SH-SY5Y (cell line): ENCODE measurements around the gene HS6ST3.

Experiments used
- GATA2 ChIP-seq: IDR thresholded peaks from 2 replicates; pipeline ENCODE4 v1.6.1; 2011; ENCODE audit warnings: mild to moderate bottlenecking, low read depth, low read length
- GATA3 ChIP-seq: IDR thresholded peaks from 2 replicates; pipeline ENCODE4 v1.6.1; 2011; ENCODE audit warnings: low read depth, mild to moderate bottlenecking, low read length, moderate library complexity

Gene HS6ST3

GRCh38 chr13:96473526-96474180 lies 383.7 kb downstream of the HS6ST3 start:
- TF ChIP-seq GATA3 (no peak), GATA2 (no peak)

GRCh38 chr13:96474181-96474557 lies 384.3 kb downstream of the HS6ST3 start:
- TF ChIP-seq GATA3 = no peak
- no peak for TF ChIP-seq GATA2

- TF ChIP-seq GATA2 (no peak), GATA3 (no peak)
Measured at GRCh38 chr13:96475103-96475502, 385.2 kb downstream of the HS6ST3 start.

- TF ChIP-seq GATA2 = no peak
Measured at GRCh38 chr13:96481482-96481881, 391.6 kb downstream of the HS6ST3 start.

GRCh38 chr13:96490496-96490989 lies 400.6 kb downstream of the HS6ST3 start:
- TF ChIP-seq GATA2 (no peak), GATA3 (no peak)

- TF ChIP-seq GATA2 = no peak
- no peak for TF ChIP-seq GATA3
Measured at GRCh38 chr13:96491103-96491502, 401.2 kb downstream of the HS6ST3 start.

GRCh38 chr13:96492766-96493165 lies 402.9 kb downstream of the HS6ST3 start:
- TF ChIP-seq GATA2 = no peak
- TF ChIP-seq GATA3 = no peak

- no peak for TF ChIP-seq GATA3
- TF ChIP-seq GATA2 = no peak
Measured at GRCh38 chr13:96499656-96500055, 409.7 kb downstream of the HS6ST3 start.

GRCh38 chr13:96500953-96501352 lies 411.0 kb downstream of the HS6ST3 start:
- TF ChIP-seq GATA3 (no peak), GATA2 (no peak)

- TF ChIP-seq GATA2 = no peak
- TF ChIP-seq GATA3 = no peak
Measured at GRCh38 chr13:96503481-96503880, 413.6 kb downstream of the HS6ST3 start.

- TF ChIP-seq GATA2 (no peak), GATA3 (no peak)
Measured at GRCh38 chr13:96511587-96511986, 421.7 kb downstream of the HS6ST3 start.

- TF ChIP-seq GATA2 (no peak), GATA3 (no peak)
Measured at GRCh38 chr13:96519380-96519779, 429.5 kb downstream of the HS6ST3 start.

GRCh38 chr13:96525715-96526114 lies 435.8 kb downstream of the HS6ST3 start:
- no peak for TF ChIP-seq GATA3
- no peak for TF ChIP-seq GATA2

GRCh38 chr13:96527497-96527896 lies 437.6 kb downstream of the HS6ST3 start:
- no peak for TF ChIP-seq GATA2
- no peak for TF ChIP-seq GATA3

GRCh38 chr13:96532804-96533203 lies 442.9 kb downstream of the HS6ST3 start:
- TF ChIP-seq GATA2 = no peak
- no peak for TF ChIP-seq GATA3

GRCh38 chr13:96533408-96533807 lies 443.5 kb downstream of the HS6ST3 start:
- TF ChIP-seq GATA2 (peak; percentile 78), GATA3 (no peak; the same call in 1 of the 2 replicates)
